Measurements from ENCODE around the gene DCAF17.
"Not testable (repeated sequence)": the region's sequence is repeated elsewhere in the genome, so short reads cannot be mapped to it uniquely, and the experiment has no call there.

The DCAF17 gene

GRCh38 chr2:171469176-171469575 is 35.1 kb downstream of the DCAF17 start:
- no peak for DNase-seq

- no peak for DNase-seq
These were observed 36.1 kb downstream of the DCAF17 start for GRCh38 chr2:171470129-171470528.

GRCh38 chr2:171475979-171476378 is 42.0 kb downstream of the DCAF17 start:
- DNase-seq: no peak

GRCh38 chr2:171478345-171478744 is 44.3 kb downstream of the DCAF17 start:
- DNase-seq: no peak

- no peak for DNase-seq
These were observed 45.3 kb downstream of the DCAF17 start for GRCh38 chr2:171479154-171479814.

- no peak for DNase-seq
These were observed 46.9 kb downstream of the DCAF17 start for GRCh38 chr2:171480908-171481307.

- DNase-seq: no peak
These were observed 48.3 kb downstream of the DCAF17 start for GRCh38 chr2:171482308-171482707.

GRCh38 chr2:171482877-171483276 is 48.9 kb downstream of the DCAF17 start:
- no peak for DNase-seq

GRCh38 chr2:171483793-171484192 is 49.8 kb downstream of the DCAF17 start:
- DNase-seq: no peak

GRCh38 chr2:171485116-171485515 is 51.1 kb downstream of the DCAF17 start:
- DNase-seq: no peak

GRCh38 chr2:171487201-171487600 is 53.2 kb downstream of the DCAF17 start:
- no peak for DNase-seq

- DNase-seq: no peak
These were observed 53.8 kb downstream of the DCAF17 start for GRCh38 chr2:171487803-171488259.

GRCh38 chr2:171490577-171490976 is 56.6 kb downstream of the DCAF17 start:
- no peak for DNase-seq

- DNase-seq: no peak
These were observed 57.3 kb downstream of the DCAF17 start for GRCh38 chr2:171491292-171491691.

- DNase-seq: no peak
These were observed 58.6 kb downstream of the DCAF17 start for GRCh38 chr2:171492664-171493063.

- not testable (repeated sequence) for DNase-seq
These were observed 63.6 kb downstream of the DCAF17 start for GRCh38 chr2:171497664-171498063.

- no peak for DNase-seq
These were observed 71.3 kb downstream of the DCAF17 start for GRCh38 chr2:171505374-171505773.

GRCh38 chr2:171509945-171510731 is 76.1 kb downstream of the DCAF17 start:
- DNase-seq: no peak

- no peak for DNase-seq
These were observed 78.0 kb downstream of the DCAF17 start for GRCh38 chr2:171512014-171512413.

GRCh38 chr2:171512683-171513195 is 78.7 kb downstream of the DCAF17 start:
- DNase-seq: no peak

- no peak for DNase-seq
These were observed 79.7 kb downstream of the DCAF17 start for GRCh38 chr2:171513719-171514160.

- no peak for DNase-seq
These were observed 81.0 kb downstream of the DCAF17 start for GRCh38 chr2:171514908-171515582.

- DNase-seq: no peak
These were observed 81.8 kb downstream of the DCAF17 start for GRCh38 chr2:171515672-171516298.

Data from NCI-H510A (cell line).